ENCODE measurements around the gene SLC6A6.

DNA sequence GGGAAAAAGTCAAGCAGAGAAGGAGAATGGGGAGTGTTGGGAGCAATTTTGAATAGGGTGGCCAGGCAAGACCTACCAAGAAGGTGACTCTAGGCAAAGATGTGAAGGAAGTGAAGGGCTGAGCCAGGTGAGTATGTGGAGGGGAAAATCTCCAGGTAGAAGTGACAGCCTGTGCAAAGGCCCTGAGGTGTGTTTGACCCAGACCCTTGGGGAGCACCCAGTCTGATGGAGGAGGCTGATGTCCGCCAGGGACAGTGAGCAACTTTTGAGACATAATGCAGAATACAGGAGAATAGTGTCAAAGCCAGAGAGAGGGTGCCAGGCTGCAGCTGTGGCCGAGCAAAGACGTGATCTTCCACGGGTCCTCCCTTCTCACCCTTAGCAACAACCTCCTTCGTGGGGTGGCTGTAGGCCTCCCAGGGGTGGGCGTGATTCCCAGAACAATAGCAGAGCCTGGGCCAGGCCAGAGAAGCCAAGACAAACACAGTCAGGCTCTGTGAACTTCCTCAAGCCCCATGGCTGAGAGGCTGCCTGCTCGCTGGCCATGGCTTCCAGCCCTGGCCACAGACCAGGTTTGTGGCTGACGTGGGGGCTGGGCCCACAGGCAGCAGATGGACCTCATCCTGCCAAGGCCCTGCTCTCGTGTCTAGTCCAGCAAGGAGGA, 58.1 kb downstream of the SLC6A6 start:
- no peak for TF ChIP-seq YY1 (IDR thresholded peaks at IDR 0.05; ENCODE audit: insufficient read depth, insufficient read length)
- TF ChIP-seq ZNF274 (IDR thresholded peaks at IDR 0.05; ENCODE audit: low read depth, low read length) = no peak
- TF ChIP-seq SUZ12 (IDR thresholded peaks at IDR 0.05; ENCODE audit: extremely low read depth, insufficient read depth, insufficient read length) = no peak
